ENCODE data around the gene GUCA2B. TPM values are rescaled to one million over a fixed set of nuclear protein-coding genes. Genes with fewer than 3 reads are reported as not detected.

Gene GUCA2B
- total RNA-seq (not detected), polyA plus RNA-seq (10 to 100 TPM in 1 of 2 donors, 1 to 10 TPM in 1; 1.2 to 78.5 TPM)
- long read RNA-seq, donor 1 = 0 reads
- long read RNA-seq, donor 2 = 0 reads

- Histone ChIP-seq H3K4me1 (ENCODE audit: control insufficient read depth in 1 of 2, insufficient read depth in 2 of 2, low read length in 2 of 2) (no peaks in the 10 kb centered on the region), H3K4me3 (ENCODE audit: low read length in 2 of 2) (no peak within 1 kb of the TSS), H3K36me3 (ENCODE audit: control insufficient read depth in 1 of 2, insufficient read depth in 2 of 2, low read length in 1 of 2) (no peaks in the 10 kb centered on the region), H3K27ac (ENCODE audit: low read depth in 1 of 2, low read length in 2 of 2) (no peak within 1 kb of the TSS), H3K9me3 (ENCODE audit: control insufficient read depth, low read length) (no peaks in the 10 kb centered on the region), H3K27me3 (ENCODE audit: control insufficient read depth in 1 of 2, insufficient read depth in 2 of 2, low read length in 1 of 2) (no peaks in the 10 kb centered on the region)
- no peak for ATAC-seq (ENCODE audit: low FRiP score)
- intact Hi-C loops (cut with DNase I) = no loop called here
- WGBS, 2 donors = 84 to 85% methylated on average over 12 of the region's 12 CpGs
- DNase-seq = peak in 1 of 2 donors; percentile 49
Measured at GRCh38 chr1:42152907-42153600, at the start of gene GUCA2B. Gene GUCA2B (plus strand): TSS chr1:42153410. CDS start chr1:42153451, 41 bp downstream.

- H3K4me1 ChIP-seq (ENCODE audit: control insufficient read depth in 1 of 2, insufficient read depth in 2 of 2, low read length in 2 of 2) = no peaks in the 10 kb centered on the region
- no peak overlapping the region for H3K27ac ChIP-seq (ENCODE audit: low read depth in 1 of 2, low read length in 2 of 2)
- H3K4me3 ChIP-seq (ENCODE audit: low read length in 2 of 2) = no peak overlapping the region
- DNase-seq = no peak
- no peaks in the 10 kb centered on the region for H3K36me3 ChIP-seq (ENCODE audit: control insufficient read depth in 1 of 2, insufficient read depth in 2 of 2, low read length in 1 of 2)
- no peak for ATAC-seq (ENCODE audit: low FRiP score)
- intact Hi-C loops (cut with DNase I) = no loop called here
- no peaks in the 10 kb centered on the region for H3K9me3 ChIP-seq (ENCODE audit: control insufficient read depth, low read length)
- WGBS, 2 donors = 79 to 87% methylated on average over 1 of the region's 1 CpG
- no peaks in the 10 kb centered on the region for H3K27me3 ChIP-seq (ENCODE audit: control insufficient read depth in 1 of 2, insufficient read depth in 2 of 2, low read length in 1 of 2)
Measured at GRCh38 chr1:42105025-42105424, 48.2 kb upstream of the GUCA2B start.

- Histone ChIP-seq H3K27me3 (ENCODE audit: control insufficient read depth in 1 of 2, insufficient read depth in 2 of 2, low read length in 1 of 2) (no peaks in the 10 kb centered on the region), H3K27ac (ENCODE audit: low read depth in 1 of 2, low read length in 2 of 2) (no peak overlapping the region), H3K4me3 (ENCODE audit: low read length in 2 of 2) (no peak overlapping the region), H3K36me3 (ENCODE audit: control insufficient read depth in 1 of 2, insufficient read depth in 2 of 2, low read length in 1 of 2) (no peaks in the 10 kb centered on the region), H3K9me3 (ENCODE audit: control insufficient read depth, low read length) (no peaks in the 10 kb centered on the region), H3K4me1 (ENCODE audit: control insufficient read depth in 1 of 2, insufficient read depth in 2 of 2, low read length in 2 of 2) (no peaks in the 10 kb centered on the region)
- no peak for ATAC-seq (ENCODE audit: low FRiP score)
- intact Hi-C loops (cut with DNase I) = no loop called here
- WGBS, 2 donors = 81 to 86% methylated on average over 7 of the region's 7 CpGs
- DNase-seq = no peak
Measured at GRCh38 chr1:42108309-42108708, 44.9 kb upstream of the GUCA2B start.

GRCh38 chr1:42109600-42109999 is 43.6 kb upstream of the GUCA2B start:
- WGBS, 2 donors = 83 to 84% methylated on average over 3 of the region's 3 CpGs
- Histone ChIP-seq H3K27me3 (ENCODE audit: control insufficient read depth in 1 of 2, insufficient read depth in 2 of 2, low read length in 1 of 2) (no peaks in the 10 kb centered on the region), H3K36me3 (ENCODE audit: control insufficient read depth in 1 of 2, insufficient read depth in 2 of 2, low read length in 1 of 2) (no peaks in the 10 kb centered on the region), H3K9me3 (ENCODE audit: control insufficient read depth, low read length) (no peaks in the 10 kb centered on the region), H3K4me1 (ENCODE audit: control insufficient read depth in 1 of 2, insufficient read depth in 2 of 2, low read length in 2 of 2) (no peaks in the 10 kb centered on the region), H3K27ac (ENCODE audit: low read depth in 1 of 2, low read length in 2 of 2) (no peak overlapping the region), H3K4me3 (ENCODE audit: low read length in 2 of 2) (no peak overlapping the region)
- intact Hi-C loops (cut with DNase I) = no loop called here
- ATAC-seq (ENCODE audit: low FRiP score) (no peak), DNase-seq (no peak)

GRCh38 chr1:42114229-42114628 is 39.0 kb upstream of the GUCA2B start:
- no peak for ATAC-seq (ENCODE audit: low FRiP score)
- H3K4me3 ChIP-seq (ENCODE audit: low read length in 2 of 2) = no peak overlapping the region
- DNase-seq = no peak
- no peak overlapping the region for H3K27ac ChIP-seq (ENCODE audit: low read depth in 1 of 2, low read length in 2 of 2)
- H3K27me3 ChIP-seq (ENCODE audit: control insufficient read depth in 1 of 2, insufficient read depth in 2 of 2, low read length in 1 of 2) = no peaks in the 10 kb centered on the region
- H3K9me3 ChIP-seq (ENCODE audit: control insufficient read depth, low read length) = no peaks in the 10 kb centered on the region
- WGBS, 2 donors = 32 to 43% methylated on average over 5 of the region's 5 CpGs
- H3K4me1 ChIP-seq (ENCODE audit: control insufficient read depth in 1 of 2, insufficient read depth in 2 of 2, low read length in 2 of 2) = no peaks in the 10 kb centered on the region
- intact Hi-C loops (cut with DNase I) = no loop called here
- no peaks in the 10 kb centered on the region for H3K36me3 ChIP-seq (ENCODE audit: control insufficient read depth in 1 of 2, insufficient read depth in 2 of 2, low read length in 1 of 2)

GRCh38 chr1:42117214-42117613 is 36.0 kb upstream of the GUCA2B start:
- Histone ChIP-seq H3K27ac (ENCODE audit: low read depth in 1 of 2, low read length in 2 of 2) (no peak overlapping the region), H3K4me1 (ENCODE audit: control insufficient read depth in 1 of 2, insufficient read depth in 2 of 2, low read length in 2 of 2) (no peaks in the 10 kb centered on the region), H3K4me3 (ENCODE audit: low read length in 2 of 2) (no peak overlapping the region), H3K36me3 (ENCODE audit: control insufficient read depth in 1 of 2, insufficient read depth in 2 of 2, low read length in 1 of 2) (no peaks in the 10 kb centered on the region), H3K9me3 (ENCODE audit: control insufficient read depth, low read length) (no peaks in the 10 kb centered on the region), H3K27me3 (ENCODE audit: control insufficient read depth in 1 of 2, insufficient read depth in 2 of 2, low read length in 1 of 2) (no peaks in the 10 kb centered on the region)
- WGBS, 2 donors = 89 to 91% methylated on average over 5 of the region's 5 CpGs
- intact Hi-C loops (cut with DNase I) = no loop called here
- no peak for ATAC-seq (ENCODE audit: low FRiP score)
- no peak for DNase-seq

GRCh38 chr1:42118125-42118524 is 35.1 kb upstream of the GUCA2B start:
- H3K9me3 ChIP-seq (ENCODE audit: control insufficient read depth, low read length) = no peaks in the 10 kb centered on the region
- WGBS, 2 donors = 80 to 83% methylated on average over 1 of the region's 1 CpG
- ATAC-seq (ENCODE audit: low FRiP score) (no peak), DNase-seq (no peak)
- no peaks in the 10 kb centered on the region for H3K27me3 ChIP-seq (ENCODE audit: control insufficient read depth in 1 of 2, insufficient read depth in 2 of 2, low read length in 1 of 2)
- intact Hi-C loops (cut with DNase I) = no loop called here
- H3K36me3 ChIP-seq (ENCODE audit: control insufficient read depth in 1 of 2, insufficient read depth in 2 of 2, low read length in 1 of 2) = no peaks in the 10 kb centered on the region
- H3K27ac ChIP-seq (ENCODE audit: low read depth in 1 of 2, low read length in 2 of 2) = no peak overlapping the region
- H3K4me3 ChIP-seq (ENCODE audit: low read length in 2 of 2) = no peak overlapping the region
- no peaks in the 10 kb centered on the region for H3K4me1 ChIP-seq (ENCODE audit: control insufficient read depth in 1 of 2, insufficient read depth in 2 of 2, low read length in 2 of 2)

GRCh38 chr1:42122408-42122807 is 30.8 kb upstream of the GUCA2B start:
- ATAC-seq (ENCODE audit: low FRiP score) (no peak), DNase-seq (no peak)
- H3K27me3 ChIP-seq (ENCODE audit: control insufficient read depth in 1 of 2, insufficient read depth in 2 of 2, low read length in 1 of 2) = no peaks in the 10 kb centered on the region
- H3K4me3 ChIP-seq (ENCODE audit: low read length in 2 of 2) = no peak overlapping the region
- intact Hi-C loops (cut with DNase I) = no loop called here
- H3K27ac ChIP-seq (ENCODE audit: low read depth in 1 of 2, low read length in 2 of 2) = no peak overlapping the region
- H3K9me3 ChIP-seq (ENCODE audit: control insufficient read depth, low read length) = no peaks in the 10 kb centered on the region
- H3K36me3 ChIP-seq (ENCODE audit: control insufficient read depth in 1 of 2, insufficient read depth in 2 of 2, low read length in 1 of 2) = no peaks in the 10 kb centered on the region
- no peaks in the 10 kb centered on the region for H3K4me1 ChIP-seq (ENCODE audit: control insufficient read depth in 1 of 2, insufficient read depth in 2 of 2, low read length in 2 of 2)
- WGBS, 2 donors = 94 to 97% methylated on average over 3 of the region's 3 CpGs

- intact Hi-C loops (cut with DNase I) = no loop called here
- ATAC-seq (ENCODE audit: low FRiP score) = no peak
Measured at GRCh38 chr1:42125552-42125951, 27.7 kb upstream of the GUCA2B start.

More at GRCh38 chr1:42125552-42125951, 27.7 kb upstream of the GUCA2B start:
- 49 to 79% methylated on average over 1 of the region's 1 CpG for WGBS, 2 donors
- no peaks in the 10 kb centered on the region for H3K4me1 ChIP-seq (ENCODE audit: control insufficient read depth in 1 of 2, insufficient read depth in 2 of 2, low read length in 2 of 2)
- no peaks in the 10 kb centered on the region for H3K27me3 ChIP-seq (ENCODE audit: control insufficient read depth in 1 of 2, insufficient read depth in 2 of 2, low read length in 1 of 2)
- no peak overlapping the region for H3K27ac ChIP-seq (ENCODE audit: low read depth in 1 of 2, low read length in 2 of 2)
- DNase-seq = no peak
- no peak overlapping the region for H3K4me3 ChIP-seq (ENCODE audit: low read length in 2 of 2)
- H3K36me3 ChIP-seq (ENCODE audit: control insufficient read depth in 1 of 2, insufficient read depth in 2 of 2, low read length in 1 of 2) = no peaks in the 10 kb centered on the region
- H3K9me3 ChIP-seq (ENCODE audit: control insufficient read depth, low read length) = peaks cover 1% of the 10 kb centered on the region

Measured in aorta (tissue), 5 donors.